ENCODE measurements around the gene WDR77.

DNA sequence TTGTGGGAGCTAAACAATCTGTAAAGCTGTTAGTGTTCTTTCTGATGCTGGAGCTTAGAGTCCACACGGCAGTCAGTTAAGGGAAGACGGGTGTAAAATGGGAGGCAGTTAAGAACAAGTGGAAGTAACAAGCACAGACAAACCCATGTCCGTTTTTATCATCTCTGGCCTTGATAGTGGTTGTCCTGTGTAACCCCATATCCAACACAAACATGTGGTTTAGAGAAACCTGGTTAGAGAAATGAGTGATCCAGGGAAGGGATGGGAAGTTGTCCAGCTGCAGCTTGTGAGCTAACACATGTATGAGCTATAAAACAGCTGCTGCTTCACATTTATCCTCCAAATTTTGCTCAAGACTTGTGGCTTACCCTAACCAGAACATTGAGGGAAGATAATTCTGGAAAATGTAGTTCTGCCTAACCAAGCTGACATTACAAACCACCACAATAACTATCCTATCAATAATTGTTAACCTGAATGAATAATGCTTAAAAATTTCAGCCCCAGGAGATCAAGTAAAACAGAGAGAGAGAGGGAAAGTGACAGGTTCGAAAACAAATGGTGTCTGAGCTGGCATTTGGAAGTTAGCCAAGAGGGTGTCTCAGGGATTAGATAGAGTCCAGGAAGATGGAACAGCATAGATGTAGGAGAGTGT, 14.1 kb upstream of the WDR77 start:
- no peak for TF ChIP-seq EZH2 (IDR thresholded peaks at IDR 0.05; ENCODE audit: borderline replicate concordance, low read length)
- TF ChIP-seq, protein P1, sequence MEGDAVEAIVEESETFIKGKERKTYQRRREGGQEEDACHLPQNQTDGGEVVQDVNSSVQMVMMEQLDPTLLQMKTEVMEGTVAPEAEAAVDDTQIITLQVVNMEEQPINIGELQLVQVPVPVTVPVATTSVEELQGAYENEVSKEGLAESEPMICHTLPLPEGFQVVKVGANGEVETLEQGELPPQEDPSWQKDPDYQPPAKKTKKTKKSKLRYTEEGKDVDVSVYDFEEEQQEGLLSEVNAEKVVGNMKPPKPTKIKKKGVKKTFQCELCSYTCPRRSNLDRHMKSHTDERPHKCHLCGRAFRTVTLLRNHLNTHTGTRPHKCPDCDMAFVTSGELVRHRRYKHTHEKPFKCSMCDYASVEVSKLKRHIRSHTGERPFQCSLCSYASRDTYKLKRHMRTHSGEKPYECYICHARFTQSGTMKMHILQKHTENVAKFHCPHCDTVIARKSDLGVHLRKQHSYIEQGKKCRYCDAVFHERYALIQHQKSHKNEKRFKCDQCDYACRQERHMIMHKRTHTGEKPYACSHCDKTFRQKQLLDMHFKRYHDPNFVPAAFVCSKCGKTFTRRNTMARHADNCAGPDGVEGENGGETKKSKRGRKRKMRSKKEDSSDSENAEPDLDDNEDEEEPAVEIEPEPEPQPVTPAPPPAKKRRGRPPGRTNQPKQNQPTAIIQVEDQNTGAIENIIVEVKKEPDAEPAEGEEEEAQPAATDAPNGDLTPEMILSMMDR (conservative IDR thresholded peaks at IDR 0.05 in 1 of 2, IDR thresholded peaks at IDR 0.05 in 1 of 2; ENCODE audit: extremely low read depth in 1 of 2, insufficient read depth in 1 of 2, low read depth in 1 of 2, low read length in 2 of 2), result no peak
